Right atrium auricular region (tissue), 2 donors: Measurements from ENCODE around the gene COL19A1. TPM values are rescaled to one million over a fixed set of nuclear protein-coding genes. Genes with fewer than 3 reads are reported as not detected.
A peak's percentile ranks its signal among the peaks of the same experiment; 100 is the strongest.

Source experiments
- DNase-seq: peaks from one replicate; pipeline ENCODE4 v3.0.0-alpha.2; 2019; ENCODE audit warnings: low spot score
- H3K27ac ChIP-seq, 2 donors: fragments of 200-600 bp; sonication (generic); 1 replicate in 1 of 2; 2 replicates in 1 of 2; pipeline ENCODE4 v1.5.1; 2016 to 2019
- H3K27me3 ChIP-seq, 2 donors: fragments of 200-600 bp; sonication (generic); one replicate each; pipeline versions ENCODE4 v1.5.1 to v1.6.0; 2017 to 2019
- H3K36me3 ChIP-seq: fragments of 200-600 bp; sonication (generic); one replicate; pipeline ENCODE4 v1.5.1; 2016
- H3K4me1 ChIP-seq, 2 donors: fragments of 200-600 bp; sonication (generic); one replicate each; pipeline versions ENCODE4 v1.5.1 to v1.6.0; 2017 to 2019
- H3K4me3 ChIP-seq, 2 donors: fragments of 200-600 bp; sonication (generic); 1 replicate in 1 of 2; 2 replicates in 1 of 2; pipeline ENCODE4 v1.5.1; 2017 to 2019; ENCODE audit warnings: mild to moderate bottlenecking in 1 of 2, moderate library complexity in 1 of 2
- H3K9me3 ChIP-seq, 2 donors: fragments of 200-600 bp; sonication (generic); one replicate each; pipeline ENCODE4 v1.5.1; 2019
- total RNA-seq, 2 donors: library from RNA; depleted of rRNA; stranded (reverse); fragments of >200 nt; gene quantifications; one replicate each; pipeline ENCODE4 v1.1.0, GENCODE V29; 2016
- TF ChIP-seq, protein P1 (sequence below), 2 donors: fragments of 200-600 bp; sonication (generic); IDR thresholded peaks; one replicate each; pipeline ENCODE4 v1.5.1; 2019; ENCODE audit warnings: antibody characterized with exemption in 2 of 2

The COL19A1 gene
- total RNA-seq, 2 donors from 2014 or later = 2.7 to 3.9 TPM

DNA sequence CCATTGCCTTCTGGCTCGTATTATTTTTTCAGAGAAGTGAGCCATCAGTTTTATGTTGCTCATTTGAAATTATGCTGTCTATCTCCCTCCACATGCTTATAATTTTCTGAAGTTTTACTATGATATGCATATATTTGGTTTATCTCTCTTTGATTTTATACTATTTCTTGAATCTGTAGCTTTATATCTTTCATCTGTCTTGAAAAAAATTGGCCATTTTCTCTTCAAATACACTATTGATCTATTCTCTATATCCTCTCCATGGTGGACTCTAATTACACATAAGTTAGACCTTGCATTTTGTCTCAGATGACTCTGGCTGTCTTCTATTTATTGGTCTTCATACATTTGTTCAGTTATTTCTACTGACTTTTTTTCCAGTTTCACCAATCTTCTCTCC, 13.7 kb upstream of the COL19A1 start:
- peaks cover 0 to 9% of the 10 kb centered on the region in 2 donors for H3K9me3 ChIP-seq
- no peak overlapping the region for H3K4me3 ChIP-seq
- H3K27ac ChIP-seq = no peak overlapping the region
- TF ChIP-seq, protein P1, sequence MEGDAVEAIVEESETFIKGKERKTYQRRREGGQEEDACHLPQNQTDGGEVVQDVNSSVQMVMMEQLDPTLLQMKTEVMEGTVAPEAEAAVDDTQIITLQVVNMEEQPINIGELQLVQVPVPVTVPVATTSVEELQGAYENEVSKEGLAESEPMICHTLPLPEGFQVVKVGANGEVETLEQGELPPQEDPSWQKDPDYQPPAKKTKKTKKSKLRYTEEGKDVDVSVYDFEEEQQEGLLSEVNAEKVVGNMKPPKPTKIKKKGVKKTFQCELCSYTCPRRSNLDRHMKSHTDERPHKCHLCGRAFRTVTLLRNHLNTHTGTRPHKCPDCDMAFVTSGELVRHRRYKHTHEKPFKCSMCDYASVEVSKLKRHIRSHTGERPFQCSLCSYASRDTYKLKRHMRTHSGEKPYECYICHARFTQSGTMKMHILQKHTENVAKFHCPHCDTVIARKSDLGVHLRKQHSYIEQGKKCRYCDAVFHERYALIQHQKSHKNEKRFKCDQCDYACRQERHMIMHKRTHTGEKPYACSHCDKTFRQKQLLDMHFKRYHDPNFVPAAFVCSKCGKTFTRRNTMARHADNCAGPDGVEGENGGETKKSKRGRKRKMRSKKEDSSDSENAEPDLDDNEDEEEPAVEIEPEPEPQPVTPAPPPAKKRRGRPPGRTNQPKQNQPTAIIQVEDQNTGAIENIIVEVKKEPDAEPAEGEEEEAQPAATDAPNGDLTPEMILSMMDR (IDR thresholded peaks at IDR 0.05) = no peak
- no peaks in the 10 kb centered on the region for H3K36me3 ChIP-seq
- DNase-seq = no peak
- no peaks in the 10 kb centered on the region for H3K4me1 ChIP-seq
- no peaks in the 10 kb centered on the region for H3K27me3 ChIP-seq

- no peaks in the 10 kb centered on the region for H3K9me3 ChIP-seq
- no peaks in the 10 kb centered on the region for H3K4me1 ChIP-seq
- H3K27me3 ChIP-seq = no peaks in the 10 kb centered on the region
- TF ChIP-seq, protein P1 (IDR thresholded peaks at IDR 0.05) = no peak
- no peaks in the 10 kb centered on the region for H3K36me3 ChIP-seq
- no peak overlapping the region for H3K27ac ChIP-seq
- no peak for DNase-seq
- no peak overlapping the region for H3K4me3 ChIP-seq
These were observed 4.4 kb upstream of the COL19A1 start for GRCh38 chr6:69861986-69862385.

- no peak for DNase-seq
- Histone ChIP-seq H3K4me1 (no peaks in the 10 kb centered on the region), H3K27me3 (no peaks in the 10 kb centered on the region), H3K9me3 (no peaks in the 10 kb centered on the region), H3K27ac (no peak overlapping the region), H3K4me3 (no peak overlapping the region), H3K36me3 (no peaks in the 10 kb centered on the region)
- TF ChIP-seq, protein P1 (IDR thresholded peaks at IDR 0.05) = no peak
These were observed 2.6 kb upstream of the COL19A1 start for GRCh38 chr6:69863766-69864165.

GRCh38 chr6:69865126-69865525, 1.2 kb upstream of the COL19A1 start:
- no peaks in the 10 kb centered on the region for H3K36me3 ChIP-seq
- H3K27ac ChIP-seq = no peak overlapping the region
- H3K4me3 ChIP-seq = no peak overlapping the region
- TF ChIP-seq, protein P1 (IDR thresholded peaks at IDR 0.05) = no peak
- no peaks in the 10 kb centered on the region for H3K4me1 ChIP-seq
- no peak for DNase-seq
- H3K9me3 ChIP-seq = no peaks in the 10 kb centered on the region
- H3K27me3 ChIP-seq = no peaks in the 10 kb centered on the region

DNA sequence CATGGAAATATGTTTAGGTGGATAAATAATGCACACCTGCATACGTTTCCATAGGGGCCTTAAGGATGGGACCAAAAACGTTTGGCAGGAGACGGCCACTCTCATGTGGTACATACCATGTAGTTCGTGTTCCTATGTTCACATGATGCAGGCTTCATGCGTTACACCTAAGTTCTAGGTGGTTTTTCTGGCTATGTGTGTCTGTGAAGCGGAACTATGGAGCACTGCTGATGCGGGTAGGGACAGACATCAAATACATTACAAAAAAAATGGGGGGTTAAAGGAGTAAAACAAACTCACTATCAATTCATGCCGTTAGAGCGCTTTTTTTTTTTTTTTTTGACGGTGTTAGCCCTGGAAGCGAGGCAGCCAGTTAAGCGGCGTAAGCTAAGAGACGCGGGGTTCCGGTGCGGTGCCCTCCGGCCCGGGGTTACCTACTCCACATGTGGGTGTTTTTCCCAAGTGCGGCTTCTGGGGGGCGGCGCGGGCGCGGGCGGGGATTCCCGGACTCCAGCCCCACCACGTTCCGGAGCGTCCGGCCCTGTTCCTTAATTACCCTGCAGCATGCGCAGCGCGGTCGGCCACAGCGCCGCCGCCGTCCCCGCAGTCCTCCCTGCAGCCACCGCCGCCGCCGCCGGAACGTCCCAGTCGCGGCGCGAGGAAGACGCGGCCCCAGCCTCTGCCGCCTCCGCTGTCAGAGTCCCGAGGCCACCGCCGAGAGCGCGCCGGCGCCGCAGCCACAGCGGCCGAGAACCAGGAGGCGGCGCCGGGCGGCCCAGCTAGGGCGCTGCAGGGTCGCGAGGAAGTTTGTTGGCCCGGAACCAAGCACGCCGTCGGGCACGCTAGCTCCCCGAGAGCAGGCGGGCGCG, 648 bp downstream of the COL19A1 start:
- TF ChIP-seq, protein P1 (IDR thresholded peaks at IDR 0.05) = peak; percentile 24 to 52
- H3K27ac ChIP-seq = peak overlapping the region; percentile 66 to 77
- peak; percentile 61 for DNase-seq
- H3K4me1 ChIP-seq = no peaks in the 10 kb centered on the region
- H3K4me3 ChIP-seq = peak overlapping the region; percentile 62 to 64
- no peaks in the 10 kb centered on the region for H3K36me3 ChIP-seq
- no peaks in the 10 kb centered on the region for H3K9me3 ChIP-seq
- H3K27me3 ChIP-seq = no peaks in the 10 kb centered on the region

DNA sequence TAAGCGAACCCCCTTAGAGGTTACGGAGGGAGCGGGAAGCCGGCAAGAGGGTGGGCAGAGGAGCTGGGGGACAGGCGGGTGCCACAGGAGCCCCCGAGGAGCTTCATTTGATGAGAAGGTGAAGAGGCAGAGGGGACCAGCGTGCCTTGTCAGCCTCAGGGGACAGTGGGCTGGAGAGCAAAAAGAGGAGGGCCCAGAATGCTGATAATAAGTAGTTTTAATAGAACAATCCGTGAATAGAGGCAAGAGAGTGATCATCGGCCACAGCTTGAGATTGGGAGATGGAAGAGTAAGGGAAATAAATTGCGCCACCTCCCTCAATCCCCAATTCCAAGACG, 1.3 kb downstream of the COL19A1 start:
- Histone ChIP-seq H3K27ac (peak overlapping the region; percentile 66 to 77), H3K4me1 (no peaks in the 10 kb centered on the region), H3K27me3 (no peaks in the 10 kb centered on the region), H3K4me3 (peak overlapping the region; percentile 62 to 64), H3K36me3 (no peaks in the 10 kb centered on the region), H3K9me3 (no peaks in the 10 kb centered on the region)
- TF ChIP-seq, protein P1 (IDR thresholded peaks at IDR 0.05) = no peak
- no peak for DNase-seq
